ENCODE results near the gene ZNF680.
"Not testable (repeated sequence)": the region's sequence is repeated elsewhere in the genome, so short reads cannot be mapped to it uniquely, and the experiment has no call there.

The ZNF680 gene

DNA sequence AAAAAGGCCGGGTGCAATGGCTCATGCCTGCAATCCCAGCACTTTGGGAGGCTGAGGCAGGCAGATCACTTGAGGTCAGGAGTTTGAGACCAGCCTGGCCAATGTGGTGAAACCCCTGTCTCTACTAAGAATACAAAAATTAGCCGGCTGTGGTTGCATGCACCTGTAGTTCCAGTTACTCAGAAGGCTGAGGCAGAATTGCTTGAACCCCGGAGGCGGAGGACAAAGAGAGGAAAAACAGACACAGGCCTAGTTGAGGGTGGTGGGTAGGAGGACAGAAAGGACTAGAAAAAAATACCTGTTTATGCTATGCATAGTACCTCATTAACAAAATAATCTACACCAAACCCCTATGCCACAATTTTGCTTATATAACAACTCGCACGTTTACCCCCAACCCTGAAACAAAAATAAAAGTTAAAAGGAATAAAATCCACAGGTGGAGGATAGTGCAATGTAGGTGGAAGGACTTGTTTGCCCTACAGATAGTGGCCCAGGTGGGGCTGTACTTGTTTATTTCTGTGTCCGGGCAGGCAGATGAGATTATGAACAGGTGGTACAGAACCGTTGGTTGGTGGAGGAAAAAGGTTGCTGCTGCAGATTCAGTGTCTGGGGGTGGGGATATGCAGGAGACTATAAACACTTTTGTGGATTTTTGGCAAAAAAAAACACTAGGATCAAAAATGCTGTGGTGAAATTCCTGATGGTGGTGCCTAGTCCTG lies 5.1 kb downstream of the ZNF680 start:
- DNase-seq (ENCODE audit: low read depth in 2 of 2), result no peak

DNA sequence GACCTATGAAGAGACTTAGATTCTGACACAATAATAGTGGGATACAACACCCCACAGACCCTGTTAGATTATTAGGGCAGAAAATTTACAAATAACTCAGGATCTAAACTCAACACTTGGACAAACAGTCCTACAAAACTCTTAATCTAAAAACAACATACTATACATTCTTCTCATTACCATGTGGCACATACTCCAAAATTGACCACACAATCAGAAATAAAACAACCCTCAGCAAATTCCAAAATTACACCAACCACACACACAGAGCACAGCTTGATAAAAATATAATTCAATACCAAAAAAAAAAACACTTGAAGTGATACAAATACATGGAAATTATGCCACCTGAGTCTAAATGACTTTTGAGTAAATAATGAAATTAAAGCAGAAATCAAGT lies 7.8 kb downstream of the ZNF680 start:
- no peak for DNase-seq (ENCODE audit: low read depth in 2 of 2)

DNA sequence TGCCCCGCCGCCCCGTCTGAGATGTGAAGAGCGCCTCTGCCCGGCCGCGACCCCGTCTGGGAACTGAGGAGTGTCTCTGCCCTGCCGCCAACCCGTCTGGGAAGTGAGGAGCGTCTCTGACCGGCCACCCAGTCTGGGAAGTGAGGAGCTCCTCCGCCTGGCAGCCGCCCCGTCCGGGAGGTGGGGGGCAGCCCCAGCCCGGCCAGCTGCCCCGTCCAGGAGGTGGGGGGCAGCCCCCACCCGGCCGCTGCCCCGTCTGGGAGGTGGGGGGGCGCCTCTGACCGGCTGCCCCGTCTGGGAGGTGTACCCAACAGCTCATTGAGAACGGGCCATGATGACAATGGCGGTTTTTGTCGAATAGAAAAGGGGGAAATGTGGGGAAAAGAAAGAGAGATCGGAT lies 8.7 kb downstream of the ZNF680 start:
- not testable (repeated sequence) for DNase-seq (ENCODE audit: low read depth in 2 of 2)

DNA sequence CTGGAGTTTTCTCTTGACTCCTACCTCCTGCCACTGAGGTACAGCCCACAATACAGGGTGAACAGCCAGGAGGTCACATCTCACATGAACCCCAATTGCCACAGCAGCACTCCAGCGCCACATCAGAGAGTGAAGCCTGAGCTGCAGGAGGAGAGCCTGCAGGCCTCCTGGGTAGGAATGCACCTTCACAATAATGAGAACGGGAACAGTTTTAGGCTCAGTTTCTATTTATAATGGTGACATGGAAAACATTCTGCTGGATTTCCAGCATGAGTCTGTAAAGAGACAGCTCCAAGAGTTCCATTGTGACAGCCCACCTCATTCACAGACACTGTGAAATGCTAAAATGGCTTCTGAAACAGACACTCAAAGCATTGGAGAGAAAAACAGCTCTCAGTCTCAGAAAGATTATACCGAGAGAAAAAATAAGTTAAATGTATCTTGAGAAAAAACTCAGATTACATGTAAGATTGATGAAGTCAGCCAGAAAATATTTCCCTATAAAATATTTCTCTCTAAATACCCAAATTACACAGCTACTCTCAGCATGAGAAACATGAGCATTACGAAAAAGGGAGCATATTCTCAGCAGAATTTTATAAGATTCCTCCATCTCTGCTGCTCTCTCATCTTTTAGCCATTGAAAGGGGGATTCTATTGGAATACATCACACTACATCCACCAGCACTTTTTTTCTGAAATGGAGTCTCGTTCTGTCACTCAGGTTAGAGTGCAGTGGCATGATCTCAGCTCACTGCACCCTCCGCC lies 11.3 kb downstream of the ZNF680 start:
- no peak for DNase-seq (ENCODE audit: low read depth in 2 of 2)

DNA sequence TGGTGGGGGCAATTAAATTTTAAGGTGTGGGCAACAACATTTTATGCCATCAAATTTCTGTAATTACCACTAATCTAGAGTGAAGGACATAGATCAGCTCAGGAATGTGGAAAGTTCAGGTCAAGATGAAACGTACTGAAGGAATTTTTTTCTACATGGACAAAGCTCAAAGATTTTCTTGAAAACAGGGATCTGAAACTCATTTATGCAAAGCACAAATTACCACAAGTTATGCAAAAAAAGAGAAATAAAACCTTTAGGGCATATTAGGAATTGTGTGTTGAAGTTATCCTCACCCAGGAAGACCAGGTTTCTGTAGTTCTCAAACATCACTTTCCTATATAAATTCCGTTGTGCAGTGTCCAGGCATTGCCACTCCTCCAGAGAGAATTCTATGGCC lies 18.9 kb downstream of the ZNF680 start:
- DNase-seq (ENCODE audit: low read depth in 2 of 2), result no peak

DNA sequence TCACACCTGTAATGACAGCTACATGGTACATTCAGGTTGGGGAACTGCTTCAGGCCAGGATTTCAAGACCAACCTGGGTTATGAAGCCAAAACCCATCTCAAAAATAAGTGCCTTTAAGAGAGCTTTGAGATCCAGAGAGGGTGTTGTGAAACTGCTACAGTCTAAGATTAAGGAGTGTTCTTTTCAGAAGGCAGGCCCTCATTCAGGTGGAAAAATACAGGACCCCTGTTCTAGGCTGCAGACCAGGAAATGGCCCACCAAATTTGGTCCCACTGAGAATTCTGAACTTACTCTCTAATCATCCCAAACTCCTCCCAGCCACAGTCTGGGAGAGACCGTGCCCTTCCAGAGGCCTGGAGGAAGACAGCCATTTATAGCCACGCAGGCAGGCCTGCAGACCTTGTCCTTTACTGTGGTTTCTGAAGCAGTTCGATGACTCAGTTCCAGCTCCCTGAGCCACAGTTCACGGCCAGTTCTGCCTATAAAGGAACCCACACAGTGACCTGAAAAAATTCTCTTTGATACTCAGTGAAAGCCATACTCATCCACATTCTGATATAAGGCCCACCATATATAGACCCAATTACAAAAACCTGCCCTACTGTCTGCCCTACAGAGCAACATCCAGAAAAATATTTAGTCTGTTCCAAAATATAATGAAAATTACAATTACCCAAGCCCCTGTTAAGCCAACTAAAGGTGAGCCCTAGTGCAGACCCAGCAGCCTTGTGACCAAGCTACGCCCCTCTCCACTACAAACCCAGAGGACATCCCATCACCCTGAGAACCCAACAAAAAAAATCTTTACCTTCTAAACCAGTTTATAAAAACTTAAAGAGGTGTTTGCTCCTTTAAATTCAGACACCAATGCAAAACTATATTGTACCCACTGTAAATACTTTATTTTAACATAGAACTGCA lies 21.2 kb downstream of the ZNF680 start:
- DNase-seq (ENCODE audit: low read depth in 2 of 2), result no peak

DNA sequence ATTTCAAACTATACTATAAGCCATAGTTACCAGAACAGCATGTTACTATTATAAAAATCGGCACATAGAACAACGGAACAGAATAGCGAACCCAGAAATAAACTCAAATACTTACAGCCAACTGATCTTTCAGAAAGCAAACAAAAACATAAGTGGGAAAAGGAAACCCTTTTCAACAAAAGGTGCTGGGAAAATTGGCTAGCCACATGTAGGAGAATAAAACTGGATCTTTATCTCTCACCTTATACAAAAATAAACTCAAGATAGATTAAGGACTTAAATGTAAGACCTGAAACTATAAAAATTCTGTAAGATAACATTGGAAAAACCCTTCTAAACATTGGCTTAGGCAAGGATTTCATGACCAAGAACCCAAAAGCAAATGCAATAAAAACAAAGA lies 29.1 kb downstream of the ZNF680 start:
- no peak for DNase-seq (ENCODE audit: low read depth in 2 of 2)

DNA sequence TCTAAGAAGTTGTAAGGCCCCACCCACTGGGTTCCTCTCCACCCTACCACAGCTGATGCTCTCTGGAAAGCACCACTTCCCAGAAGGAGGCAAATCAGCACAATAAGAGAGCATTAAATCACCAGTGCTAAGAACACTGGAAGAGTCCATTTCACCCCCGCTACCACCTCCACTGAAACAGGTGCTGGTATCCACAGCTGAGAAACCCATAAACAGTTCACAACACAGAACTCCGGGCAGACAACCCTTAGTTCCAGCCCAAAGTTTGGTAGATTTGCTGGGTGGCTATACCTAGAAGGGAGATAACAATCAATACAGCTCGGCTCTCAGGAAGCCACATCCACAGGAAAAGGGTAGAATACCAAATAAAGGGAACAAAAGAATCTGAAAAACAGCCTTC lies 34.1 kb downstream of the ZNF680 start:
- DNase-seq (ENCODE audit: low read depth in 2 of 2), result no peak

DNA sequence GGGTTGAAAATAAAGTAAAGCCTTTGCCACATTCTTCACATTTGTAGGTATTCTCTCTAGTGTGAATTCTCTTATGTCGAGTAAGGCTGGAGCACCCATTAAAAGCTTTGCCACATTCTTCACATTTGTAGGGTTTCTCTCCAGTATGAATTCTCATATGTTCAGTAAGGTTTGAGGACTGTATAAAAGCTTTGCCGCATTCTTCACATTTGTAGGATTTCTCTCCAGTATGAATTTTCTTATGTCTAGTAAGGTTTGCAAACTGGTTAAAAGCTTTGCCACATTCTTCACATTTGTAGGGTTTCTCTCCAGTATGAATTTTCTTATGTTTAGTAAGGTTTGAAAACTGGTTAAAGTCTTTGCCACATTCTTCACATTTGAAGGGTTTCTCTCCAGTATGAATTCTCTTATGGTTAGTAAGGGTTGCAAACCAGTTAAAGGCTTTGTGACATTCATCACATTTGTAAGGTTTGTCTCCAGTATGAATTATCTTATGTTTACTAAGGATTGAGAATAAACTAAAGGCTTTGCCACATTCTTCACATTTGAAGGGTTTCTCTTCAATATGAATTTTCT lies 41.4 kb downstream of the ZNF680 start:
- DNase-seq (ENCODE audit: low read depth in 2 of 2), result no peak

DNA sequence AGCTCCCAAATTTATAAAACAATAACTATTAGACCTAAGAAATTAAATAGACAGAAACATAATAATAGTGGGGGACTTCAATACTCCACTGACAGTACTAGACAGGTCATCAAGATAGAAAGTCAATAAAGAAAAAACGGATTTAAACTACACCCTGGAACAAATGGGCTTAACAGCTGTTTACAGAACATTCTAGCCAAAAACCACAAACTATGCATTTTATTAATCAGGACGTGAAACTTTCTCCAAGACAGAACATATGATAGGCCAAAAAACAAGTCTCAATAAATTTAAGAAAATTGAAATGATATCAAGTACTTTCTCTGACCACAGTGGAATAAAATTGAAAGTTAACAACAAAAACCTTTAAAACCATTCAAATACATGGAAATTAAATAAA lies 46.4 kb downstream of the ZNF680 start:
- no peak for DNase-seq (ENCODE audit: low read depth in 2 of 2)

DNA sequence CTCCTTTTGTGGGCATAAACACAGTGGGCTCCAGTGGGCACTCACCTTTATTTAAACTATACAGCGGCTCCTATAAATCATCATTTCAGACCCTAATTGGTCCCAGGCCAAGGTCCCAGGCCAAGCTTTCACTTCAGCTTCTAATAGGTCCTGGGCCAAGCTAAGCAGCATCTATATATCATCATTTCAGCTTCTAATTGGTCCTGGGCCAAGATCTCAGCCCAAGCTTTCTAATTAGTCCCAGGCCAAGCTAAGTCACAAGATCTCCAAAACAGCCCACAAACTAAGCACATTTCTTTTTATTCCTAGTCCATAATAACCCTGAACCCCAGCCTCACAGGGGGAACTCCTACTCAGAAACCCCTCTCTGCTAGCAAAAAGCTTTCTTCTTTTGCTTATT lies 47.1 kb downstream of the ZNF680 start:
- DNase-seq (ENCODE audit: low read depth in 2 of 2), result no peak

DNA sequence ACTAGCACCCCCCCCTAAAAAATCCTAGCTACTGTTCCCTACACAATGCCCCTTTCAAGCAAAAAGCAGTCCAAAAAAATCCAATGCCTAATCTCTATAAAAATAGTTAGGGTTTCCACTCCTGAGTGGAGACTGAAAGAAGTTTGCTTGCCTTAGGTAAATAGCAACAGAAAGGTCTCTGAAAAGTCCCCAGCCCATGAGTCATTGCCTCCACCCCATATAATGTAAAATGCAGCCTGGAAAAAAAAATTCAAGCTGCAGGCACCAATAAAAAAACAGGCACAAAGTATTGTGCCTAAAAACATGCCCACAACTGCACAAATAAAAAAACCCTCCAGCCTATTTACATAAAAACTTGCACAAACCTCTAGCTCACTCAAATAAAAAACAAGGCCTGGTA lies 47.5 kb downstream of the ZNF680 start:
- DNase-seq (ENCODE audit: low read depth in 2 of 2), result no peak

DNA sequence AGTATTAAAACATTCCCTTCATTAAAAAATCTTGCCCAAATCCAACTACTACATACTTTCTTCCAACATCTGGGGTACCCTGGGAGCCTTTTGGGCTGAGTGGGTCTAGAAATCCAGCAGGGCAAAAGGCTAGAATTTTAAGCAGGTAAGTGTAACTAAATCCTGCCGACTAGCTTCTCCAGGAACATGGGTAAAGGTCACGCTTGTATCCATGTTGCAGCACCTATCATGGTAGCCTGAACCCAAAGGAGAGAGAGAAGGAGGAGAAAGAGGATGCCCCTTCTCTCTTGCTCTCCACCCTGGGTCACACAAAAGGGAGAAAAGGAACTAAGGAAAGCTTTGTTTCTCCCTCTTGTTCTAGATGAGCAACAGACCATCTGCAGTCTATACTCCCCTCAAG lies 53.3 kb downstream of the ZNF680 start:
- no peak for DNase-seq (ENCODE audit: low read depth in 2 of 2)

DNA sequence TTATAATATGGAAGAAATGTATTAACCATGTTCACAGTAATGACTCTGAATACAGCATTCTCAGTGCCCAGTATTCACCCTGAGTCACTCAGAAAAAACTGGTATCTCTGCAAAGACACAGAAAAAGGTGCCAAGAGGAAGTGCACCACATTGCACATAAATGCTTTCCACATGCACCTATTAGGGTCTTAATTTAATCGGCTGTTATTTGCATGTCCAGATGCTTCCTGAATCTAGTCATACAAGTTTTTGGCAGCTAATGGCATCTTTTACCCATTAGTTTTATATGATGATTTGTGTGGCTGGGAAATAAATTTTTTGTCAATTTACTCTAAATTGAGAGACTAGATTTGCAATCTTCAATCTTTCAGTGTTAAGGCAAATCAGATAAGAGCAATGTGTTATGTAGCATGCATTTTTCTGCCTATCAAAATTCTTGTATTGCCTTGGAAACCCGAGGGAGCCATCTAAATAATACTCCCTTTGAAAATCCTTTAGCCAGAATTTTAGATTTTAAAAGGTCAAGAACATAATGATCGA lies 58.2 kb downstream of the ZNF680 start:
- DNase-seq (ENCODE audit: low read depth in 2 of 2), result no peak

DNA sequence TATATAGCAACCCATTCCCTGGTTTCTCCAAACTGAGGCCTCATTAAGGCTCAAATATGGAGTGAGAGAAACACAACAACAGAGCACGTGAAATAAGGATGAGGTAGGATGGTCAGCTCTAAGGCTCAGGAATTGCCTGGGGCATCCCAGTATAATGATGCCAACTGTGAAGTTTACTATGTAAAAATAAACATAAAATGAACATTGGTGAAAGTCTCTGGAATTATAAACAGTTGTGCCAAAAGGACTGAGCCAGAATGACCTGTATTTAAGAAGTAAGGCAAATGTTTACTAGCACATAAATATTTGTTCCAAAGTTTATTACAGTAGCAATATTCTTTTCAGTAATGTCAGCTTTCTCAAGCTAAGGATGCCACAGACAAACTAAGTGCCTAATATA lies 64.6 kb downstream of the ZNF680 start:
- no peak for DNase-seq (ENCODE audit: low read depth in 2 of 2)

DNA sequence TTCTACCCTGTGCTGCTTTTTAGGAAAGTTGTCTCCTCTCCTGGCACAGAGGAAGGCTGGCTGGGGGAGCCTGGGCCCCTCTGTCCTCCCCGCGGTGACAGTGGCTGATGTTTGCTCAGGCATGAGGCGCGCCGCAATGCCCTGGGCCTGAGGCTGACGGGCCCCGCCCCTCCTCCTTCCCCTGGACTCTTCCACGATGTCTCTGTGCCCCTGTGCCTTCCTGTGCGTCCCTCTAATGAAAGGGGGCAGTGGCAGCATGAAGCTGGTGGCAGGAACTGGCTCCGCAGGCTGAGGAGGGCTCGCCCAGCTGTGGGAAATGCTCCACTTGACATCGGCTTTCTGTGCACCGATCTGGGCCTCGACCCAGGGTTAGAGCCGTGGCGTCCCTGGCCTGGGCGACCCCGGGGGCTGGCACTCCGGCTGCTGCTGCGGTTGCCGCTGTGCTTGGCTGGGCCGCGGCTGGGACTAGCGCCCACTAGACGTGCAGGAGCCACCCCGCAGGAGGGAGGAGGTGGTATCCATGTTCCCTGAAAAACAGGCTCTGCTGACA lies 67.9 kb downstream of the ZNF680 start:
- no peak for DNase-seq (ENCODE audit: low read depth in 2 of 2)

DNA sequence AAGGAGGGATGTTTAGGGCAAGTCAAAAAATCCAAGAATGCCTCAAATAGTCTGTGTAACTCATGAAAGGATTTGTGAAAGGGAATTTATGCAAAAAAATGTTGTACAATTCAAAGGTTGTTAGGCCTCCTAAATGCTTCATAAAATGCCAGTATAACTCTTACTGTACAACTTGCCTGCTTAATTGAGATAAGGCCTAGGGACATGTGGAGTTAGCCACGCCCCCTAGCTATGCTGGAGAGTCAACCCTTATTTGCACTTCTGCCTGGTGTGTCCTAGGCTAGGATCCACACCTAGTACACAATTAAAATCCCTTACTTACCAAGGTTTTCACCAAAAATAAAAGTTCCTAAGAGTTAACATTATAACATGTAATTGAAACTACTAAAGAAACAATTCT lies 77.2 kb downstream of the ZNF680 start:
- no peak for DNase-seq (ENCODE audit: low read depth in 2 of 2)
